HFFc6 (cell line): ENCODE results near the gene WDR90. TPM values are rescaled to one million over a fixed set of nuclear protein-coding genes. Genes with fewer than 3 reads are reported as not detected.

Source experiments
- DNase-seq: peaks from one replicate; pipeline ENCODE4 v3.0.0-alpha.2; 2018
- H3K27ac Mint-ChIP-seq: 2 replicates; pipeline ENCODE4 v1.8.0; 2020; ENCODE audit warnings: mild to moderate bottlenecking, mixed read lengths
- H3K27me3 Mint-ChIP-seq: 2 replicates; pipeline ENCODE4 v1.8.0; 2021; ENCODE audit warnings: mild to moderate bottlenecking, moderate library complexity, mixed read lengths; ENCODE audit not compliant: insufficient read depth
- H3K36me3 Mint-ChIP-seq: 2 replicates; pipeline ENCODE4 v1.8.0; 2021; ENCODE audit warnings: low read depth, mixed read lengths
- H3K4me1 Mint-ChIP-seq: 2 replicates; pipeline ENCODE4 v1.8.0; 2020; ENCODE audit warnings: low read depth, mixed read lengths
- H3K4me3 Mint-ChIP-seq: 2 replicates; pipeline ENCODE4 v1.8.0; 2020; ENCODE audit warnings: mild to moderate bottlenecking, moderate library complexity, mixed read lengths
- H3K9me3 Mint-ChIP-seq: 2 replicates; pipeline ENCODE4 v1.8.0; 2020; ENCODE audit warnings: mild to moderate bottlenecking, mixed read lengths
- total RNA-seq, 6 experiments: library from RNA; stranded (reverse); fragmentation: NEBNext Ultra II Directional; extraction: Animal tissue kit (Norgen Biotek cat#: 25700); gene quantifications; 2 replicates in 1 of 6; 3 replicates in 5 of 6; pipeline ENCODE4 v1.2.3, GENCODE V29; 2021
- TF ChIP-seq, protein P1 (sequence below): fragments of 200-600 bp; sonication (generic); IDR thresholded peaks from 2 replicates; pipeline ENCODE4 v1.5.0; 2021; ENCODE audit warnings: antibody characterized with exemption, mild to moderate bottlenecking

Gene WDR90
- total RNA-seq, 6 experiments from 2014 or later: 11.6 to 19.0 (median 17.7) TPM

DNA sequence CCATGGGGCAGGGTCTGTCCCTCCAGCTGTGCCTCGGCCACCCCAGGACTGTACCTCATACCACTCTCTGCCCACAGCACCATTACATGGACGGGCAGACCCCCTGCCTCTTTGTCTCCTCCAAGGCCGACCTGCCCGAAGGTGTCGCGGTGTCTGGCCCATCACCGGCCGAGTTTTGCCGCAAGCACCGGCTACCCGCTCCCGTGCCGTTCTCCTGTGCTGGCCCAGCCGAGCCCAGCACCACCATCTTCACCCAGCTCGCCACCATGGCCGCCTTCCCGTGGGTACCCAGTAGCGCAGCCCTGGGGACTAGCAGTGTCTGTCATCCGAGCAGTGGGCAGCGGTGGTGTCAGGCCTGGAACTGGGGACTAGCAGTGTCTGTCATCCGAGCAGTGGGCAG is 23.7 kb downstream of the WDR90 start:
- Mint-ChIP-seq H3K36me3 (no peaks in the 10 kb centered on the region), H3K9me3 (no peaks in the 10 kb centered on the region), H3K4me1 (no peaks in the 10 kb centered on the region), H3K27me3 (peaks cover 3% of the 10 kb centered on the region), H3K27ac (no peak overlapping the region), H3K4me3 (no peak overlapping the region)
- no peak for DNase-seq
- TF ChIP-seq, protein P1, sequence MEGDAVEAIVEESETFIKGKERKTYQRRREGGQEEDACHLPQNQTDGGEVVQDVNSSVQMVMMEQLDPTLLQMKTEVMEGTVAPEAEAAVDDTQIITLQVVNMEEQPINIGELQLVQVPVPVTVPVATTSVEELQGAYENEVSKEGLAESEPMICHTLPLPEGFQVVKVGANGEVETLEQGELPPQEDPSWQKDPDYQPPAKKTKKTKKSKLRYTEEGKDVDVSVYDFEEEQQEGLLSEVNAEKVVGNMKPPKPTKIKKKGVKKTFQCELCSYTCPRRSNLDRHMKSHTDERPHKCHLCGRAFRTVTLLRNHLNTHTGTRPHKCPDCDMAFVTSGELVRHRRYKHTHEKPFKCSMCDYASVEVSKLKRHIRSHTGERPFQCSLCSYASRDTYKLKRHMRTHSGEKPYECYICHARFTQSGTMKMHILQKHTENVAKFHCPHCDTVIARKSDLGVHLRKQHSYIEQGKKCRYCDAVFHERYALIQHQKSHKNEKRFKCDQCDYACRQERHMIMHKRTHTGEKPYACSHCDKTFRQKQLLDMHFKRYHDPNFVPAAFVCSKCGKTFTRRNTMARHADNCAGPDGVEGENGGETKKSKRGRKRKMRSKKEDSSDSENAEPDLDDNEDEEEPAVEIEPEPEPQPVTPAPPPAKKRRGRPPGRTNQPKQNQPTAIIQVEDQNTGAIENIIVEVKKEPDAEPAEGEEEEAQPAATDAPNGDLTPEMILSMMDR: no peak

DNA sequence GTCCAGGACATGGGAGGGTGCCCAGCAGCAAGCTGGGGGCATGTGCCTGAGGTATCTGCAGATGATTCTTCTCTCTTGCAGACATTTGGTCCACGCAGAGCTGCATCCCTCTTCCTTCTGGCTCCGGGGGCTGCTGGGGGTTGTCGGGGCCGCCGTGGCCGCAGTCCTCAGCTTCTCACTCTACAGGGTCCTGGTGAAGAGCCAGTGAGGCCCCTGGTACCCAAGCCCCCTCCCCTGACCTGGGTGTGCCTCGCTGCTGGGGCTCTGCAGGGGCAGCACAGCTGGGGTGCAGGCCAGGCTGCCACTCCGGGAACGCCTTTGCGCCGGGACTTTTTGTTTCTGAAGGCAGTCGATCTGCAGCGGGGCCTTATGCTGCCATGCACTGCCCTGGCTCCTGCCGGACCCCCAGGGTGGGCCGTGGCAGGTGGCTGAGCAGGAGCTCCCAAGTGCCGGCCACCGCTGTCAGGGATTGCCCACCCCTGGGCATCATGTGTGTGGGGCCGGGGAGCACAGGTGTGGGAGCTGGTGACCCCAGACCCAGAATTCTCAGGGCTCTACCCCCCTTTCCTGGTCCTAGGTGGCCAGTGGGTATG is 24.3 kb downstream of the WDR90 start:
- H3K4me1 Mint-ChIP-seq: no peaks in the 10 kb centered on the region
- no peak overlapping the region for H3K4me3 Mint-ChIP-seq
- H3K9me3 Mint-ChIP-seq: no peaks in the 10 kb centered on the region
- TF ChIP-seq, protein P1: no peak
- no peaks in the 10 kb centered on the region for H3K36me3 Mint-ChIP-seq
- H3K27ac Mint-ChIP-seq: no peak overlapping the region
- no peak for DNase-seq
- H3K27me3 Mint-ChIP-seq: peaks cover 3% of the 10 kb centered on the region

DNA sequence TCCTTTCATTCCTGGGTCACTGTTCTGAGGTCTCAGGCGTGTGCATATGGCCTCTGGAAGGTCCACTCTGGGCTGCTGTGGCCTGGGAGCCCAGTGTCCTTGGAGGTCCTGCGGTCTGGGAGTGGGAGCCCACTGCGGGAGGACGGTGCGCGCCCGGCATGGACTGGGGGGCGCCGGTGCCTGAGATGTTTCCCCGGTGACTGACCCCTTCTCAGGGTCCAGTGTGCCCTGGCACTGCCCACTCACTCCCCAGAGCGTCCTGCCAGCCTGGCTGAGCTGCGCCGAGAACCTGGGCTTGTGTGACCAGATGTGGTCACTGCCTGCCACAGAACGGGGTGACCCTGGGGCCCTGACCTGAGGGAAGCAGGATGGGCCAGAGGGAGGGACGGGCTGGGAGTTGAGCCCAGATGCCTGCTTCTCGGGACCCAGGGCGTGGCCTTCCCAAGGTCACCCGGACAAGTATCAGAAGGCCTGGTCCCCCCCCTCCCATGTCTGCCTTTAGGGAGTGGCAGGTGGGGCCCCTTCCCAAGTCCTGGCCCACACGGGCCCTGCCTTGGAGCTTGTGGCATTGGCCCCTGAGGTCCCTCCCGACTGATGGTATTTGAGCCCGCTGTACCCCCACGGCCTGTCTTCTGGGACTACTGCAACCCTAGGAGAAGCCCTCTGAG is 25.2 kb downstream of the WDR90 start:
- H3K27ac Mint-ChIP-seq: no peak overlapping the region
- no peak overlapping the region for H3K4me3 Mint-ChIP-seq
- H3K9me3 Mint-ChIP-seq: no peaks in the 10 kb centered on the region
- peaks cover 3% of the 10 kb centered on the region for H3K27me3 Mint-ChIP-seq
- H3K36me3 Mint-ChIP-seq: no peaks in the 10 kb centered on the region
- no peak for DNase-seq
- no peaks in the 10 kb centered on the region for H3K4me1 Mint-ChIP-seq
- TF ChIP-seq, protein P1: no peak

DNA sequence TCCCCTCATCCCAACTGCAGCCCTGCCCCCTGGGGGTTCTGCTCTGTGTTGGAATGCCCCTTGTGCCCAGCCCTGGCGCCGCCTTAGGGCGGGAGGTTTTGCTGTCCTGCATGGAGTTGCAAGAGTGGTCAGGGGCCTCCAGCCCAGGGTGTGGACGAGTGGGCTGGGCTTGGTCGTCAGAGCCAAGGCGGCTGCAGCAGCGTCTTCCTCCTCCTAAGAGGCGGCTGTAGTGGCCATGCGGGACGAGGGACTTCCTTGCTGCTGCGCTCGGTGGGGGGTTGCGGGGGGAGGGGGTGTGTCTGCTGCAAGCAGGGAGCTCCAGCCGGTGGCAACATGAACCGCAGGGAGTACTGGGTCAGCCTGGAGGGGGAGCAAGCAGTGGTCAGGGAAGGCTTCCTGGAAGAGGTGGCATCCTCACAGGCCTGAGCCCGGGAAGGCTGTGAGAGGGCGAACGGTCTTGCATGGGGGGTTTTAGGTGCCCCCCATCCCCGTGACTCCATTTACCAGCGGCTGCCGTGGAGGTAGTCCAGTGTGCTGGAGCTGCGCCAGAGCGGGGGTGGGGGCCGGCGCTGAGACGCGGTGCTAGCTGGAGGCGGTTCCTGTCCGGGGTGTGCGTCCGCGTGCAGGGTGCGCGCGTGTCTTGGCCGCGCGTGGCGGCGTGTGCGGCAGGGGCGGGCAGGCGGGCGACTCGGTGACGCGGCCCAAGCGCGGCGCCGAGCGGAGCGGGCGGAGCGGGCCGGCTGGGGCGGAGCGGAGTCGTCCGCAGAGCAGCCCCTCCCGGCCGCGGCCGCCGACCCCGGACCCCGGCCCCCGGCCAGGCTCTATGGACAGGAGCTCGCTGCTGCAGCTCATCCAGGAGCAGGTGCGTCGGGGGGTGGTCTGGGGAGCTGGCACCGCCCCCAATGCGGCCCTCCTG is 26.1 kb downstream of the WDR90 start, which contains the start of gene RHBDL1:
Gene RHBDL1, plus strand, starts transcription at position 704 of the 916 bp plus-strand sequence. Its CDS starts 120 bp downstream, at position 824.
- peaks cover 5% of the 10 kb centered on the region for H3K27me3 Mint-ChIP-seq
- no peaks in the 10 kb centered on the region for H3K4me1 Mint-ChIP-seq
- TF ChIP-seq, protein P1: no peak
- H3K36me3 Mint-ChIP-seq: no peaks in the 10 kb centered on the region
- H3K9me3 Mint-ChIP-seq: no peaks in the 10 kb centered on the region
- peak; percentile 24 for DNase-seq
- peak within 1 kb of the TSS; percentile 18; the same call in 1 of the 2 replicates for H3K27ac Mint-ChIP-seq
- no peak within 1 kb of the TSS for H3K4me3 Mint-ChIP-seq

DNA sequence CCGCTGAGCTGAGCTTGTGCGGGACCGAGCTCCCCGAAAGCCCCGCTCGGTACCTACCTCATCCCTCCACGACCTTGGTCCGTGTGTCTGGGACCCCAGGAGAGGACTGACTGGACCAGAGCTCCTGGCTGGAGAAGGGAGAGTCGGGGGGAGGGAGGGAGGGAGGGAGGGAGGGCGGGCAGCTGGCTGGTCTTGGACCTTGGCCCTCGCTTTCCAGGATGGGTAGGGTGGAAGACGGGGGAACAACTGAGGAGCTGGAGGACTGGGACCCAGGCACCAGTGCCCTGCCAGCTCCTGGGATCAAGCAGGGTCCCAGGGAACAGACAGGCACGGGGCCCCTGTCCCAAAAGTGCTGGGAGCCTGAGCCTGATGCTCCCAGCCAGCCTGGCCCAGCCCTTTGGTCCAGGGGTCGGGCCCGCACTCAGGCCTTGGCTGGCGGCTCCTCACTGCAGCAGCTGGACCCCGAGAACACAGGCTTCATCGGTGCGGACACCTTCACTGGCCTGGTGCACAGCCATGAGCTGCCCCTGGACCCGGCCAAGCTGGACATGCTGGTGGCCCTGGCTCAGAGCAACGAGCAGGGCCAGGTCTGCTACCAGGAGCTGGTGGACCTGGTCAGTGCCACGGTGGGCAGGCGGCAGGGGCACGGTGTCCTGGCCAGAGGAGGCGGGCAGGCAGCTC is 26.9 kb downstream of the WDR90 start:
- peaks cover 5% of the 10 kb centered on the region for H3K27me3 Mint-ChIP-seq
- no peak overlapping the region for H3K27ac Mint-ChIP-seq
- TF ChIP-seq, protein P1: no peak
- H3K36me3 Mint-ChIP-seq: no peaks in the 10 kb centered on the region
- H3K4me1 Mint-ChIP-seq: peaks cover 2% of the 10 kb centered on the region
- DNase-seq: no peak
- no peaks in the 10 kb centered on the region for H3K9me3 Mint-ChIP-seq
- no peak overlapping the region for H3K4me3 Mint-ChIP-seq
